OCI-LY1 (cell line): Measurements from ENCODE around the gene PRM1.

Experiments used
- H2AFZ ChIP-seq: fragments of 200-600 bp; sonication (generic), shearing (Covaris generic); 2 replicates; pipeline ENCODE4 v1.6.0; 2014; ENCODE audit warnings: antibody characterized with exemption, mild to moderate bottlenecking, low read length
- H3F3A ChIP-seq: fragments of 200-600 bp; sonication (generic), shearing (Covaris generic); 2 replicates; pipeline ENCODE4 v1.6.0; 2014; ENCODE audit warnings: mild to moderate bottlenecking, antibody characterized with exemption, low read length, moderate library complexity; ENCODE audit not compliant: insufficient read depth
- H3K27ac ChIP-seq: fragments of 200-600 bp; sonication (generic); 2 replicates; pipeline ENCODE4 v1.5.1; 2014; ENCODE audit warnings: low read length, mixed run types, mild to moderate bottlenecking, low read depth; ENCODE audit not compliant: poor library complexity, severe bottlenecking
- H3K27me3 ChIP-seq: fragments of 200-600 bp; sonication (generic); 2 replicates; pipeline ENCODE4 v1.6.0; 2014; ENCODE audit warnings: antibody characterized with exemption, mild to moderate bottlenecking, low read length, moderate library complexity; ENCODE audit not compliant: insufficient read depth
- H3K36me3 ChIP-seq: fragments of 200-600 bp; sonication (generic); 2 replicates; pipeline ENCODE4 v1.6.1; 2014; ENCODE audit warnings: mild to moderate bottlenecking, antibody characterized with exemption, low read length, moderate library complexity, mixed read lengths; ENCODE audit not compliant: insufficient read depth
- H3K4me1 ChIP-seq: fragments of 200-600 bp; sonication (generic); 2 replicates; pipeline ENCODE4 v1.5.1; 2014; ENCODE audit warnings: mild to moderate bottlenecking, low read length, moderate library complexity; ENCODE audit not compliant: insufficient read depth, severe bottlenecking
- H3K4me2 ChIP-seq: fragments of 200-600 bp; sonication (generic), shearing (Covaris generic); 2 replicates; pipeline ENCODE4 v1.6.1; 2014; ENCODE audit warnings: low read length
- H3K4me3 ChIP-seq: fragments of 200-600 bp; sonication (generic); 2 replicates; pipeline ENCODE4 v1.5.1; 2014; ENCODE audit warnings: low read length, low read depth, mild to moderate bottlenecking, mixed read lengths; ENCODE audit not compliant: poor library complexity, severe bottlenecking
- H3K79me2 ChIP-seq: fragments of 200-600 bp; shearing (Covaris generic); 2 replicates; pipeline ENCODE4 v1.6.1; 2016; ENCODE audit warnings: mixed run types, low read length, mixed read lengths; ENCODE audit not compliant: insufficient read depth
- H3K9ac ChIP-seq: fragments of 200-600 bp; sonication (generic), shearing (Covaris generic); 2 replicates; pipeline ENCODE4 v1.6.1; 2014; ENCODE audit warnings: mild to moderate bottlenecking, low read length, mixed read lengths
- H3K9me2 ChIP-seq: fragments of 200-600 bp; sonication (generic), shearing (Covaris generic); 2 replicates; pipeline ENCODE4 v1.6.1; 2014; ENCODE audit warnings: low read depth, mild to moderate bottlenecking, low read length, mixed read lengths
- H3K9me3 ChIP-seq: fragments of 200-600 bp; shearing (Covaris generic); 2 replicates; pipeline ENCODE4 v1.6.1; 2014; ENCODE audit warnings: low read length, mixed read lengths
- H4K20me1 ChIP-seq: fragments of 200-600 bp; sonication (generic), shearing (Covaris generic); 2 replicates; pipeline ENCODE4 v1.6.0; 2016; ENCODE audit warnings: mild to moderate bottlenecking, low read length; ENCODE audit not compliant: insufficient read depth
- EZH2 ChIP-seq: fragments of 200-600 bp; sonication (generic), shearing (Covaris generic); IDR thresholded peaks from 2 replicates; pipeline ENCODE4 v1.8.0; 2017; ENCODE audit warnings: borderline replicate concordance, mixed run types, mild to moderate bottlenecking, antibody characterized with exemption, low read length, moderate library complexity, mixed read lengths
- TF ChIP-seq, protein P1 (sequence below): fragments of 200-600 bp; sonication (generic), shearing (Covaris generic); IDR thresholded peaks from 2 replicates; pipeline ENCODE4 v1.5.1; 2017; ENCODE audit warnings: mild to moderate bottlenecking, antibody characterized with exemption, low read length, moderate library complexity, mixed read lengths

The PRM1 gene

DNA sequence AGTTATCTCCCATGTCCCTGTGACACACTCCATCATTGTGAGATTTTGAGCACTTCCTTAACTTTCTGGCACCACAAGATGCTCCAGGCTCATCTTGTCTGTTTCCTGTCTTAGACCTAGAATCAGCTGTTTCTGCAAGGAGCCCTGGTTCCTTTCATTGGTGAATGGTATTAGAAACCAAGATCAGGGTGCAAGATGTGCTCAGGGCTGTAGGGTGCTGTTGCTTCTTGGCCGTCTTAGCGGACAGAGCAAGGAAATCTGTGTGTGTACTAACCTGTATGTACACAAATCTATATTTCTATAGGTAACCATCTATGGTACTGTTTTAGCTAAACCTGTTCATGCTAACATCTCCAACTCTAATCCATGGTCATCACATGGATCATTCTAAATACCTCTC is 8.1 kb upstream of the PRM1 start:
- Histone ChIP-seq H3K4me1 (peaks cover 19% of the 10 kb centered on the region), H3K79me2 (no peaks in the 10 kb centered on the region), H3K4me2 (no peak overlapping the region), H3K27me3 (no peaks in the 10 kb centered on the region), H3K36me3 (no peaks in the 10 kb centered on the region), H3K27ac (no peak overlapping the region), H3K9ac (no peak overlapping the region), H2AFZ (no peak overlapping the region), H4K20me1 (no peaks in the 10 kb centered on the region), H3F3A (no peaks in the 10 kb centered on the region), H3K9me2 (no peaks in the 10 kb centered on the region), H3K9me3 (no peaks in the 10 kb centered on the region), H3K4me3 (no peak overlapping the region)
- TF ChIP-seq EZH2 = no peak
- TF ChIP-seq, protein P1, sequence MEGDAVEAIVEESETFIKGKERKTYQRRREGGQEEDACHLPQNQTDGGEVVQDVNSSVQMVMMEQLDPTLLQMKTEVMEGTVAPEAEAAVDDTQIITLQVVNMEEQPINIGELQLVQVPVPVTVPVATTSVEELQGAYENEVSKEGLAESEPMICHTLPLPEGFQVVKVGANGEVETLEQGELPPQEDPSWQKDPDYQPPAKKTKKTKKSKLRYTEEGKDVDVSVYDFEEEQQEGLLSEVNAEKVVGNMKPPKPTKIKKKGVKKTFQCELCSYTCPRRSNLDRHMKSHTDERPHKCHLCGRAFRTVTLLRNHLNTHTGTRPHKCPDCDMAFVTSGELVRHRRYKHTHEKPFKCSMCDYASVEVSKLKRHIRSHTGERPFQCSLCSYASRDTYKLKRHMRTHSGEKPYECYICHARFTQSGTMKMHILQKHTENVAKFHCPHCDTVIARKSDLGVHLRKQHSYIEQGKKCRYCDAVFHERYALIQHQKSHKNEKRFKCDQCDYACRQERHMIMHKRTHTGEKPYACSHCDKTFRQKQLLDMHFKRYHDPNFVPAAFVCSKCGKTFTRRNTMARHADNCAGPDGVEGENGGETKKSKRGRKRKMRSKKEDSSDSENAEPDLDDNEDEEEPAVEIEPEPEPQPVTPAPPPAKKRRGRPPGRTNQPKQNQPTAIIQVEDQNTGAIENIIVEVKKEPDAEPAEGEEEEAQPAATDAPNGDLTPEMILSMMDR = no peak

DNA sequence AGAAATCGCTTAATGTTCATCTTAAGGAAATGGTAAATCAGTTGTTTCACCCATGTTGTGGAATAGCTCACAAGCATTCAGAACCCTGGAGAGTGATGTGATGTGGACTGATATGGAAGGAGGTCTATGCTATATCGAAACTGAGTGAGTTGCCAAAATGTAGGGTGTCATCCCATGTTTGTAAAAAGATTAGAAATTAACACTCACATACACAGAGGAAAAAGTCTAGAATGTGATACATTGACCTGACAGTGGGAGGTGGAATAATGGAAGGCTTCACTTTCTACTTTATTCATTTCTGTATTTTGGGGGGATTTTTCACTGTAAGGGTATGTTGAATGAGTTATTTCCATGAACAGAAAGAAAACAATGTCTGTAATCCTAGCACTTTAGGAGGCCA is 4.7 kb upstream of the PRM1 start:
- Histone ChIP-seq H3K4me1 (peaks cover 4% of the 10 kb centered on the region), H3K27ac (no peak overlapping the region), H3K27me3 (no peaks in the 10 kb centered on the region), H2AFZ (no peak overlapping the region), H3K4me3 (no peak overlapping the region), H3F3A (no peaks in the 10 kb centered on the region), H3K9me2 (no peaks in the 10 kb centered on the region), H4K20me1 (no peaks in the 10 kb centered on the region), H3K79me2 (no peaks in the 10 kb centered on the region), H3K36me3 (no peaks in the 10 kb centered on the region), H3K9ac (no peak overlapping the region), H3K9me3 (no peaks in the 10 kb centered on the region), H3K4me2 (no peak overlapping the region)
- TF ChIP-seq EZH2 = no peak
- TF ChIP-seq, protein P1 = no peak

DNA sequence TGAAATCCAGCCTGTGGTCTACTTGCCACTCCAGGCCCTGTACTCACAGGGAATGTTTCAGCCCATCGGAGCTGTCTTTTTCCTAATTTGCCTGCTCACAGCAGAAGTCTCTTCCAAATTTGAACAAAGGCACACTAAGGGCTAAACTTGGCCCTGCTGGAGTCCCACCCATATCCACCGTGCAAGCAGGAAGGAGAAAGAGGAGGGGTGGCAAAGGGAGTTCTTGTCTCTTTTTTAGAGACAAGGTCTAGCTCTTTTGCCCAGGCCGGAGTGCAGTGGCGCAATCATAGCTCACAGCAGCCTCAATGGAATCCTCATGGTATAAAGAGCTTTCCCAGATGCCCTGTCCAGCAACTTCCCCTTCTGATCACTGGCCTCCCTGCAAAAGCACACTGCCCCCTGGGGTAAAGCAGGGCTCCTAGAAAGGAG is 2.7 kb upstream of the PRM1 start:
- Histone ChIP-seq H3F3A (no peaks in the 10 kb centered on the region), H3K9me3 (no peaks in the 10 kb centered on the region), H4K20me1 (no peaks in the 10 kb centered on the region), H3K4me3 (no peak overlapping the region), H3K27me3 (no peaks in the 10 kb centered on the region), H3K4me1 (peaks cover 15% of the 10 kb centered on the region), H3K9ac (no peak overlapping the region), H3K36me3 (no peaks in the 10 kb centered on the region), H2AFZ (no peak overlapping the region), H3K27ac (no peak overlapping the region), H3K9me2 (no peaks in the 10 kb centered on the region), H3K4me2 (no peak overlapping the region), H3K79me2 (no peaks in the 10 kb centered on the region)
- no peak for TF ChIP-seq EZH2
- TF ChIP-seq, protein P1 = no peak
